ENCODE results near the gene EXOC6B.

DNA sequence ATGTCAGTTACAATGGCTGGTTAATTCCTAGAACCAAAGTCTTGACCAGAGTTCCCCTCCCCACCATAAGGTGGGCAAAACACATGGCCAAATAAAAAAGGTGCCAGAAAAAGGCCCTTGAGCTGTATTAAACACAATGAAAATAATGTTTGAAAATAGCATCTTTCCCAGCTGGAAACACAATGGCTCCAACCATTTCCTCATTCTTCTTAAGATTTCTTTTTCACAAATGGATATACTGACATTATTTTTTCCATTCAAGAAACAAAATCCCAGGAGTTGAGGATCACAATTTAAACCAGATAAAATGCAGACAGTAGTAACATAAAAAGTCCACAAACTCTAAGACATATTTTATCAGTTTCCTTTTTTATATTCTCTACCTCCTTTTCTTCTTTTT, 143.8 kb downstream of the EXOC6B start:
- TF ChIP-seq, protein P1, sequence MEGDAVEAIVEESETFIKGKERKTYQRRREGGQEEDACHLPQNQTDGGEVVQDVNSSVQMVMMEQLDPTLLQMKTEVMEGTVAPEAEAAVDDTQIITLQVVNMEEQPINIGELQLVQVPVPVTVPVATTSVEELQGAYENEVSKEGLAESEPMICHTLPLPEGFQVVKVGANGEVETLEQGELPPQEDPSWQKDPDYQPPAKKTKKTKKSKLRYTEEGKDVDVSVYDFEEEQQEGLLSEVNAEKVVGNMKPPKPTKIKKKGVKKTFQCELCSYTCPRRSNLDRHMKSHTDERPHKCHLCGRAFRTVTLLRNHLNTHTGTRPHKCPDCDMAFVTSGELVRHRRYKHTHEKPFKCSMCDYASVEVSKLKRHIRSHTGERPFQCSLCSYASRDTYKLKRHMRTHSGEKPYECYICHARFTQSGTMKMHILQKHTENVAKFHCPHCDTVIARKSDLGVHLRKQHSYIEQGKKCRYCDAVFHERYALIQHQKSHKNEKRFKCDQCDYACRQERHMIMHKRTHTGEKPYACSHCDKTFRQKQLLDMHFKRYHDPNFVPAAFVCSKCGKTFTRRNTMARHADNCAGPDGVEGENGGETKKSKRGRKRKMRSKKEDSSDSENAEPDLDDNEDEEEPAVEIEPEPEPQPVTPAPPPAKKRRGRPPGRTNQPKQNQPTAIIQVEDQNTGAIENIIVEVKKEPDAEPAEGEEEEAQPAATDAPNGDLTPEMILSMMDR (IDR thresholded peaks at IDR 0.05), result no peak
- TF ChIP-seq POLR2A (IDR thresholded peaks at IDR 0.05), result no peak

All from heart left ventricle (tissue), 13 donors.